ENCODE results near the gene TNIK.
A peak's percentile ranks its signal among the peaks of the same experiment; 100 is the strongest.

DNA sequence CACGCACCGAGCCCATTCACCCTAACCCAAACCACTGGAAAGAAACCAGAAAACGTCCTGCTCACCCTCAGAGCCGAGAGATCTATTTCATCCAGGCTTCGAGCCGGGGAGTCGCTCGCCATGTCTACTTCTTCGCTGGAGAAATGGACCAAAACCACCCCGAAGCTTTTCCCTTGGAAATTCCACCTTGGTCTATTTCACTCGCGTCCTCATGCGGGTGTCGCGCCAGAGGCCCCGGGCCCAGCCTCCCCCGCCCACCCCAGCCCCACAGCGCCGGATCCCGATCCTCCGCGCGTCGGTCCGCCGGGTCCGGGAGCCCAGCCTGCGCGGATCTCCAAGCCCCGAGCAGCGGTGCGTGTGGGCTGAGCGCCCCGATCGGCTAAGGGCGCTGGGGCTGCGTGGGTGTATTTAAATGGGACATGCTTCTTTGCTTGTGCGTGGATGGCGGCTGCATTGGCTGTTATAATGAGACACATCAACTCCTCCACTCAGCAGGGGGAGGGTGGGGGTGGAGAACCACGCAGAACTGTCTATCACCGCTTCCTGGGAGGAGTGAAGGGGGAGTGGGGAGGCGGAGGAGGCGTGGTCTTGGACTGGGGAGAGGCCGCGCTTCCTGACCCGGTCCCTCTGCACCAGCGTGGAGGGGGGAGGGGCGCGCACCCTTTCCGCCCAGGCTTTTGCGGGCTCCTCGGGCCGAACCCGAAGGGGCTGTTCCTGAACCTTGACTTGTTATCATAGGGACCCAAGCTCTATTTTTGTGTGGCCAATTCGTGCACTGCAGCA is at the start of gene TNIK:
- TF ChIP-seq, protein P1, sequence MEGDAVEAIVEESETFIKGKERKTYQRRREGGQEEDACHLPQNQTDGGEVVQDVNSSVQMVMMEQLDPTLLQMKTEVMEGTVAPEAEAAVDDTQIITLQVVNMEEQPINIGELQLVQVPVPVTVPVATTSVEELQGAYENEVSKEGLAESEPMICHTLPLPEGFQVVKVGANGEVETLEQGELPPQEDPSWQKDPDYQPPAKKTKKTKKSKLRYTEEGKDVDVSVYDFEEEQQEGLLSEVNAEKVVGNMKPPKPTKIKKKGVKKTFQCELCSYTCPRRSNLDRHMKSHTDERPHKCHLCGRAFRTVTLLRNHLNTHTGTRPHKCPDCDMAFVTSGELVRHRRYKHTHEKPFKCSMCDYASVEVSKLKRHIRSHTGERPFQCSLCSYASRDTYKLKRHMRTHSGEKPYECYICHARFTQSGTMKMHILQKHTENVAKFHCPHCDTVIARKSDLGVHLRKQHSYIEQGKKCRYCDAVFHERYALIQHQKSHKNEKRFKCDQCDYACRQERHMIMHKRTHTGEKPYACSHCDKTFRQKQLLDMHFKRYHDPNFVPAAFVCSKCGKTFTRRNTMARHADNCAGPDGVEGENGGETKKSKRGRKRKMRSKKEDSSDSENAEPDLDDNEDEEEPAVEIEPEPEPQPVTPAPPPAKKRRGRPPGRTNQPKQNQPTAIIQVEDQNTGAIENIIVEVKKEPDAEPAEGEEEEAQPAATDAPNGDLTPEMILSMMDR (IDR thresholded peaks at IDR 0.05; ENCODE audit: low read depth, low read length), result no peak
- peak; percentile 34 for TF ChIP-seq POLR2A (IDR thresholded peaks at IDR 0.05; ENCODE audit: extremely low read depth, insufficient read length)

Measured in NB4 (cell line).